Measurements from ENCODE around the gene CTBS. TPM values are rescaled to one million over a fixed set of nuclear protein-coding genes. Genes with fewer than 3 reads are reported as not detected.
A peak's percentile ranks its signal among the peaks of the same experiment; 100 is the strongest.

Gene CTBS
- total and polyA plus RNA-seq, 2 of the 8 experiments (the other 6 are each of a cell fraction or from before 2014, with no cell fraction given): 3.3 to 4.1 TPM

DNA sequence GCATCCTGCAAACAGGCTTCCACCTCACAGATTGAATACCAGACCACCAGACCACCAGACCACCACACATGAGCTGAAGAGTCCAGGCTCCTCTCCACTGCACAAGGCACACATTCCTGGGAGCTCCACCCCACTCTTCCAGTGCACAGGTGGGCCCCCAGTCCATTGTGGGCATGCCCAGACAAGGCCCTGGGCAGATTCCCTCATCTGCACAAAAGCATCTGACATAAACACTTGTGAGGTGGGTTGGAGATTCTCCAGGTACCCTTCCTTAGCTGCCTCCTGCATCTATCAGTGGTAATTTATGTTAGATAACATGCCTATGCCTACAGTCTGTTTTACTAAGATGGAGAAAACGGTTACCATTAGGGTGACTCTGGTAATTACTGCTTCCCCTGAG lies 11.6 kb upstream of the CTBS start:
- no peak overlapping the region for H4K91ac ChIP-seq (replicated peaks; ENCODE audit: insufficient read length, low read length)
- no peak overlapping the region for H3K14ac ChIP-seq (ENCODE audit: insufficient read length)
- H3K27ac ChIP-seq (ENCODE audit: low read depth, low read length): no peak overlapping the region
- ChIA-PET POLR2A (ENCODE audit: partially characterized antibody) (no interaction called here), CTCF (ENCODE audit: partially characterized antibody) (interaction anchor here (0.5 to 1.4 kb wide), 8 partner anchors 9 to 695 kb away, joined by 3 to 5 read pairs (median 3); no protein-coding TSS in a partner anchor)
- peak overlapping the region; percentile 25 for H3K4ac ChIP-seq (replicated peaks; ENCODE audit: insufficient read length, low read depth, low read length)
- no peaks in the 10 kb centered on the region for H3K27me3 ChIP-seq (replicated peaks in 1 of 4; ENCODE audit: control insufficient read depth in 3 of 4, extremely low read depth in 1 of 4, insufficient read depth in 3 of 4, low read length in 3 of 4)
- no peak for DNase-seq (ENCODE audit: low read depth in 1 of 2, low spot score in 2 of 2)
- no peaks in the 10 kb centered on the region for H3K79me2 ChIP-seq (ENCODE audit: control insufficient read depth in 1 of 2, insufficient read depth in 2 of 2, low read length in 2 of 2)
- H2AK5ac ChIP-seq (ENCODE audit: low read depth, low read length): no peak overlapping the region
- H3K23me2 ChIP-seq (ENCODE audit: low read depth, low read length): no peaks in the 10 kb centered on the region
- no peak overlapping the region; the same call in 1 of the 2 replicates for H2BK12ac ChIP-seq (ENCODE audit: low read depth, low read length)
- H3K56ac ChIP-seq (replicated peaks; ENCODE audit: insufficient read length, low read depth, low read length): no peak overlapping the region
- TF ChIP-seq ZNF274 (IDR thresholded peaks at IDR 0.05; ENCODE audit: borderline replicate concordance, extremely low read depth, low read length): no peak
- no peak overlapping the region for H3K18ac ChIP-seq (ENCODE audit: extremely low read depth, low read length)
- H2AFZ ChIP-seq (ENCODE audit: low read length): no peak overlapping the region; the same call in 1 of the 2 replicates
- H2BK5ac ChIP-seq (ENCODE audit: low read depth, low read length): peak overlapping the region; percentile 45; the same call in 1 of the 2 replicates
- H3K79me1 ChIP-seq (ENCODE audit: low read depth, low read length): no peaks in the 10 kb centered on the region
- WGBS, 2 experiments (ENCODE audit: extremely low coverage in 1 of 2, insufficient coverage in 1 of 2, insufficient read length in 1 of 2, insufficient replicate concordance in 2 of 2, low coverage in 1 of 2, low lambda C conversion rate in 2 of 2, missing lambda C conversion rate in 1 of 2): 84% methylated on average over 1 of the region's 1 CpG; no CpG with 5 or more reads in 1 of the 2 experiments
- no peak overlapping the region for H4K8ac ChIP-seq (ENCODE audit: extremely low read depth, insufficient read depth, low read length)
- peaks cover 3 to 13% (median 8%) of the 10 kb centered on the region in 4 experiments for H3K4me1 ChIP-seq (replicated peaks in 1 of 4; ENCODE audit: control insufficient read depth in 3 of 4, insufficient read depth in 4 of 4, low read length in 3 of 4)
- no peaks in the 10 kb centered on the region for H4K20me1 ChIP-seq (replicated peaks in 1 of 2; ENCODE audit: control insufficient read depth in 1 of 2, insufficient read depth in 2 of 2, low read length in 2 of 2)
- no peak for FAIRE-seq
- H3K9me3 ChIP-seq (ENCODE audit: insufficient read depth in 2 of 2, low read depth in 1 of 2, low read length in 1 of 2): no peaks in the 10 kb centered on the region
- no peak overlapping the region for H4K5ac ChIP-seq (ENCODE audit: insufficient read length, low read depth, low read length)
- no peak overlapping the region for H3K4me3 ChIP-seq (ENCODE audit: extremely low read depth in 1 of 4, insufficient read depth in 2 of 4, low read depth in 3 of 4, low read length in 4 of 4)
- no peak overlapping the region for H3K4me2 ChIP-seq (ENCODE audit: insufficient read depth in 1 of 2, low read depth in 2 of 2, low read length in 2 of 2)
- no peak overlapping the region for H3K23ac ChIP-seq (ENCODE audit: insufficient read length)
- peak overlapping the region; percentile 2 for H2BK120ac ChIP-seq (replicated peaks; ENCODE audit: low read depth, low read length)
- H3K36me3 ChIP-seq (ENCODE audit: control insufficient read depth in 2 of 4, insufficient read depth in 4 of 4, low read length in 3 of 4): no peaks in the 10 kb centered on the region
- no peak overlapping the region for H2BK15ac ChIP-seq (ENCODE audit: low read length)
- H2BK20ac ChIP-seq (ENCODE audit: low read length): peak overlapping the region; percentile 23; the same call in 1 of the 2 replicates
- H3K9ac ChIP-seq (replicated peaks in 1 of 4; ENCODE audit: extremely low read depth in 1 of 4, low read depth in 3 of 4, low read length in 3 of 4): no peak overlapping the region

Data from H1 (cell line).